Nephron progenitor cell (in vitro differentiated cells): Measurements from ENCODE around the gene RICTOR.

Source experiments
- DNase-seq: peaks from one replicate; pipeline ENCODE4 v3.0.0; 2021
- H3K27ac Mint-ChIP-seq: 2 replicates; pipeline ENCODE4 v1.8.0; 2021; ENCODE audit warnings: mild to moderate bottlenecking, moderate library complexity, mixed read lengths
- H3K27me3 Mint-ChIP-seq: 2 replicates; pipeline ENCODE4 v1.8.0; 2021; ENCODE audit warnings: mild to moderate bottlenecking, low read depth, mixed read lengths; ENCODE audit not compliant: poor library complexity
- H3K36me3 Mint-ChIP-seq: 2 replicates; pipeline ENCODE4 v1.8.0; 2021; ENCODE audit warnings: low read depth, mixed read lengths
- H3K4me1 Mint-ChIP-seq: 2 replicates; pipeline ENCODE4 v1.8.0; 2021; ENCODE audit warnings: mixed read lengths
- H3K4me3 Mint-ChIP-seq: 2 replicates; pipeline ENCODE4 v1.8.0; 2021; ENCODE audit warnings: mild to moderate bottlenecking, moderate library complexity, mixed read lengths
- H3K9me3 Mint-ChIP-seq: 2 replicates; pipeline ENCODE4 v1.8.0; 2021; ENCODE audit warnings: mild to moderate bottlenecking, moderate library complexity, mixed read lengths
- CTCF ChIP-seq: fragments of 200-600 bp; sonication (generic); IDR thresholded peaks from 2 replicates; pipeline ENCODE4 v1.5.0; 2021; ENCODE audit warnings: antibody characterized with exemption

Gene RICTOR

DNA sequence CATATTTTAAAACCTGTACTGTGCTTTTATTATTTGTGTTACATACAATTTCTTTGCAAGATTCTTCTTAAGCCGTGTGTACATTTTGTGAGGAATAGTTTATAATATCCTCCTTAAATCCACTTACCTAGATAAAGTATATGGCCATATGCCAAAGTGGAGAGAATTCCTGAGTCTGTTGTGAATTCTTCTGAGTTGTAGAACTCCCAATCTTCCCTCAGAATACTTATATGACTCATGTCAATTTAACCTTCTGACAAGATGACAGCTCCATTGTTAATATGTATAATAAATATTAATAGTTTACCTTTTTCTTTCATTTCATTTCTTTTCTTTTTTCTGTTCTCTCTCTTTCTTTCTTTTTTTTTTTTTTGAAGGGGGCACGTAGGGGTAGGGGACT, 6.0 kb upstream of the RICTOR start:
- H3K27me3 Mint-ChIP-seq, result peaks cover 9% of the 10 kb centered on the region
- no peak for TF ChIP-seq CTCF
- no peak overlapping the region for H3K27ac Mint-ChIP-seq
- no peak overlapping the region for H3K4me3 Mint-ChIP-seq
- no peaks in the 10 kb centered on the region for H3K36me3 Mint-ChIP-seq
- H3K9me3 Mint-ChIP-seq, result no peaks in the 10 kb centered on the region
- DNase-seq, result no peak
- H3K4me1 Mint-ChIP-seq, result peaks cover 13% of the 10 kb centered on the region

DNA sequence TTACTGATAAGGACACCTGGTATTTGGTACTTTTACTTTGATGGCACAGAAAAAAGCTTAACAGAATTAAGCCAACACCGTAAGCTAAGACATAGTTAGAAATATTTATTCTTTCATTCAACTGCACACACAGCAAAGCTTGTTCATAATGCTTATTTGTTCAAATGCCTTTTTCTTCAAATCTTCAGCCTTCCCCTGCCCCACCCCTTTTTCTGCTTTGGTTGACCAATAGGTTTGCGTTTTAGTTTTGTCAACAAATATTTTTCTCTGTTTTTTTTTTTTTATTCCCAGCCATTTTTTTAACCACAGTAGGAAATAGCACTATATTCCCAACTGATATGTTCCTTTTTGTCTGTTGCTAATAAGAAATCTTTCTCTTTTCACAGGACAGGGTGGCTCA, 4.9 kb upstream of the RICTOR start:
- Mint-ChIP-seq H3K4me3 (no peak overlapping the region), H3K9me3 (no peaks in the 10 kb centered on the region), H3K27ac (no peak overlapping the region), H3K36me3 (no peaks in the 10 kb centered on the region), H3K4me1 (peaks cover 15% of the 10 kb centered on the region), H3K27me3 (peaks cover 9% of the 10 kb centered on the region)
- TF ChIP-seq CTCF, result no peak
- no peak for DNase-seq

- Mint-ChIP-seq H3K4me1 (peaks cover 23% of the 10 kb centered on the region), H3K27ac (no peak overlapping the region), H3K4me3 (no peak overlapping the region), H3K27me3 (peaks cover 4% of the 10 kb centered on the region), H3K9me3 (no peaks in the 10 kb centered on the region), H3K36me3 (no peaks in the 10 kb centered on the region)
- no peak for TF ChIP-seq CTCF
- DNase-seq, result no peak
These were observed 2.8 kb upstream of the RICTOR start for GRCh38 chr5:39076757-39077728.

DNA sequence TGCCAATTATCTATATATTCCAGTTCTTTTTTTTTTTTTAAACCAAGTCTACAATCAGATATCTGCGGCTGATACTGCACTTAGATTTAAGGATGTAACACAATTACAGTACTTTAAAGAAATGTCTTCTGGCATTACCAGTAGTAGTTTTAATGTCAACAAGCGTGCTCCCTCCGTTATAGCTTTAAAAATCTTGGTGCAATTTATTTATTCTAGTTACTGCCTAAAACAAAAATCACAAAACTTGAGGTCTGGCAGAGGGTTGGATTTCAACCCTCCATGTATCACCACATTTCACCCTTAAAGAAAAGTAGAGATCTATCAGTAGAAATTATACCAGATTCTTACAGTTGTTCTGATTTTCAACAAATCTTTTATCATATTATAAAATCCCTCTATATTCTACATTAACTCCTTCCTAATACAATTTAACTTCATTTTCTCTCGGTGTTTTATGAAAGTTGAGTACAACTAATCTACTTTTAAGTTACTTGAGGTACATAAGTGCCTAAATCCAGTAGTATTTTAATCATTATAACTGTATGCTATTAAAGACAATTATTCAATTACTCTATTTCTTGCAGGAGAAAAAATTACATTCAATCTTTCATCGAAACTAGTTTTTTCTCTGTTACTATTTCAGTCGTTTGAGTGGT, 2.0 kb upstream of the RICTOR start:
- H3K4me1 Mint-ChIP-seq, result peaks cover 26% of the 10 kb centered on the region
- no peak for DNase-seq
- no peaks in the 10 kb centered on the region for H3K9me3 Mint-ChIP-seq
- peaks cover 4% of the 10 kb centered on the region for H3K27me3 Mint-ChIP-seq
- H3K4me3 Mint-ChIP-seq, result peak overlapping the region; percentile 98
- no peak for TF ChIP-seq CTCF
- H3K36me3 Mint-ChIP-seq, result no peaks in the 10 kb centered on the region
- no peak overlapping the region for H3K27ac Mint-ChIP-seq

DNA sequence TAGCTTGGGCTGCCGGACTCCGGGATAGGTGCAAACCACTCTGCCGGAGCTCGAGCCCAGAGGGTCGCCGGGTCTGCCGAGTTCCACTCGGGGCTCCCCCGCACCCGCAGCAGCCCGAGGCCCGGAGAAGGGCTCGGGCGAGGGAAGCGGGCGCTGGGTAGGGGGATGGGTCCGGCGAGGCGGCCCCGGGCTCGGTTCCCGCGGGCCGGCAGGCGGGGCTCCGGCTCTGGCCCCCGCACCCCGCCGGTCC, 507 bp downstream of the RICTOR start:
- TF ChIP-seq CTCF, result no peak
- Mint-ChIP-seq H3K27me3 (peaks cover 4% of the 10 kb centered on the region), H3K9me3 (no peaks in the 10 kb centered on the region), H3K36me3 (peaks cover 14% of the 10 kb centered on the region), H3K27ac (peak overlapping the region; percentile 99), H3K4me3 (peak overlapping the region; percentile 97), H3K4me1 (peaks cover 26% of the 10 kb centered on the region)
- DNase-seq, result no peak
